GM18508 (cell line): Measurements from ENCODE around the gene TUBGCP6.

Source experiments
- ATAC-seq: cut with Tn5 transposase; IDR thresholded peaks from one replicate; pipeline ENCODE4 v1.9.1; 2021; ENCODE audit warnings: moderate number of reproducible peaks; ENCODE audit not compliant: insufficient read depth, unreplicated experiment

The TUBGCP6 gene

GRCh38 chr22:50244420-50245213 is at the start of gene TUBGCP6:
Gene TUBGCP6, minus strand, starts transcription at chr22:50245023. Its CDS starts 564 bp downstream, at chr22:50244459.
- no peak for ATAC-seq

- no peak for ATAC-seq
These were observed 49.5 kb upstream of the TUBGCP6 start for GRCh38 chr22:50294319-50294656.

GRCh38 chr22:50293441-50294318 is 48.9 kb upstream of the TUBGCP6 start:
- ATAC-seq = no peak

GRCh38 chr22:50292643-50293440 is 48.0 kb upstream of the TUBGCP6 start:
- ATAC-seq = no peak

GRCh38 chr22:50289942-50290630 is 45.3 kb upstream of the TUBGCP6 start:
- no peak for ATAC-seq

GRCh38 chr22:50289151-50289941 is 44.5 kb upstream of the TUBGCP6 start:
- ATAC-seq = no peak

- ATAC-seq = no peak
These were observed 42.9 kb upstream of the TUBGCP6 start for GRCh38 chr22:50287731-50288130.

GRCh38 chr22:50286701-50287318 is 42.0 kb upstream of the TUBGCP6 start:
- no peak for ATAC-seq

- ATAC-seq = no peak
These were observed 41.5 kb upstream of the TUBGCP6 start for GRCh38 chr22:50286275-50286674.

GRCh38 chr22:50285568-50286229 is 40.9 kb upstream of the TUBGCP6 start:
- ATAC-seq = no peak

- ATAC-seq = no peak
These were observed 39.7 kb upstream of the TUBGCP6 start for GRCh38 chr22:50284479-50284878.

- no peak for ATAC-seq
These were observed 39.0 kb upstream of the TUBGCP6 start for GRCh38 chr22:50283821-50284220.

GRCh38 chr22:50282361-50283155 is 37.7 kb upstream of the TUBGCP6 start:
- no peak for ATAC-seq

- no peak for ATAC-seq
These were observed 37.1 kb upstream of the TUBGCP6 start for GRCh38 chr22:50281957-50282356.

GRCh38 chr22:50281384-50281760 is 36.5 kb upstream of the TUBGCP6 start:
- ATAC-seq = no peak

- no peak for ATAC-seq
These were observed 36.0 kb upstream of the TUBGCP6 start for GRCh38 chr22:50280708-50281383.
